ENCODE measurements around the gene TACC2.

The TACC2 gene

GRCh38 chr10:122258136-122259074 lies 269.4 kb downstream of the TACC2 start:
- peak; percentile 35 for DNase-seq

DNA sequence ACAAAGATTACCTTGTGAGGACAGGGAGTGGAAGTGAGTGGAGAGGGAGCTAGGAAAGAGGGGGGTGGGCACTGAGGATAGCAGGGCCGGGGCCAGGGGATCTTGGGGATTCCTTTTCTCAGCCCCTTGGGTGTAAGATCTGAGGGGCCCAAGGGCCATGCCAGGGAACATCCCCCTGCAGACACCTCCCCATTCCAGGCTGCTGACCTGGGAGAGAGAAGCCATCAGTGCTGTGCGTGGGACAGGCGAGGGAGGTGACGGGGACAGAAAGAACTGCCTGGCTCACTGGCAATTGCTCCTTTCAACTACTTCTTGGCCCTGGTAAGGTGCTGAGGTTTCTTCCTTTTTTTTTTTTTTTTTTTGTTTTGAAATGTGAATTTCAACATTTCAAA lies 270.1 kb downstream of the TACC2 start:
- no peak for DNase-seq

DNA sequence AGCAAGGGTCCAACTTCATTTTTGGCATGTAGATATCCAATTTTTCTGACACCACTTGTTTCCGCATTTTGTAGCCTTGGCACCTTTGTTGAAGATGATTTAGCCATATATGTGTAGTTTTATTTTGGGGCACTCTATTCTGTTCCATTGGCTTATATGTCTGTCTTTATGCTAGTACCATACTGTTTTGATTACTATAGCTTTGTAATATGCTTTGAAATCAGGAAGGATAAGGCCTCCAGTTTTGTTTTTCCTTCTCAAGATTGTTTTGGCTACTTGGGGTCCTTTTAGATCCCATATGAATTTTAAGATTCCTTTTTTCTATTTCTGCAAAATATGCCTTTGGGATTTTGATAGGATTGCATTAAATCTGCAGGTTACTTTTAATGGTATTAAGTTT lies 272.6 kb downstream of the TACC2 start:
- DNase-seq = no peak

DNA sequence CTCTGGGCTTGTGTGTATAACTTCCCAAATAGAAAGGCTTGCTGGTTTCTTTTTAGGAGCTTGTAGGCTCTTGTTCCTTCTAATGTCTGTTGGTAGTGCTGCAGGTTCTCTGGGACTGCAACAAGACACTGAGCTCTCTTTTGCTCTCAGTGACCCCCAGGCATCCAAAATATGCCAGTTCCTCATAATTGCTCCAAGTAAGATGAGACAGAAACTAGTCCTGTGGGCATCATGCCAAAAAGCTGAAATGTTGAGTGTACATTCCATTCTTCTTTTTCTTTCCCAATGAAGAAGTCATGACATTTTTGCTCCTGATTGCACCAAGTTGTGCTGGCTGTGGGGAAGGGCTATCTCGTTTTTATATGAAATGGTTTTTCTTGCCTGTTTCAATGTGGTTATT lies 275.0 kb downstream of the TACC2 start:
- DNase-seq = peak; percentile 96

DNA sequence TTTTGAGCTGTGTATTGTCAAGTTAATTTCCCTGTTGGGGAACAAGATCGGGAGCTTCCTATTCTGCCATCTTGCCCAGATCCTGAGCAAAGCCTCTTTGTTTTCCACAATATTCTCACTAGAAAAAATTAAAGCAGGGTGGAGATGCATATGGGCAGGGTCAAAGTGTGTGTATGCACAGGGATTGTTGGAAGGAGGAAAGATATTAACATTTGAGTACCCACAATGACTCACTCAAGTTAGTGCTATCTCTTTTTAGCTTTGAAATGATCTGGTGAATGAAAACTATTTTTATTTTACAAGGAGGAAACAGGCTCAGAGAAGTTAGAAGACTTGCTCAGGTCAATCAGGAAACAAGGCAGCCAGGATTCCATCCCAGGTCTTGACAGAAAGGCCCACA lies 275.5 kb downstream of the TACC2 start:
- DNase-seq = peak; percentile 41

DNA sequence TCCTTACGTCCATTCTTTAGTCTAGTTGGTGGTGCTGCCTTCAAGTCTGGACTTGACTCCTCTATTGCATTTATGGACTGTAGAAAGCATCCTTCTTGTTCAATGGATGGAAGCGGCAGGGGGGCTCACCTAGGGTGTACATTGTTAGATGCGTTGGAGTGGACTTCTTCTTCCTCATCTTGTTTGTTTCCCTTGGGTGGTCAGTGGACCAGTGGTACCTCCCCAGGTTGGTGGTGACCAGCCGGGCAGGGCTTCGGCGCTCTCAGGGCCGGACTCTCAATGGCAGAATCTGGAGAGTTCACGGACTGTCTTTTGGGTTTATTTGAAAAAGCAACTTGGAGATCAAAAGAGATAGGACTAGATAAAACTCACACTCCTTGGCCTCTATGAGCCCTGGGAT lies 276.0 kb downstream of the TACC2 start:
- DNase-seq = no peak

DNA sequence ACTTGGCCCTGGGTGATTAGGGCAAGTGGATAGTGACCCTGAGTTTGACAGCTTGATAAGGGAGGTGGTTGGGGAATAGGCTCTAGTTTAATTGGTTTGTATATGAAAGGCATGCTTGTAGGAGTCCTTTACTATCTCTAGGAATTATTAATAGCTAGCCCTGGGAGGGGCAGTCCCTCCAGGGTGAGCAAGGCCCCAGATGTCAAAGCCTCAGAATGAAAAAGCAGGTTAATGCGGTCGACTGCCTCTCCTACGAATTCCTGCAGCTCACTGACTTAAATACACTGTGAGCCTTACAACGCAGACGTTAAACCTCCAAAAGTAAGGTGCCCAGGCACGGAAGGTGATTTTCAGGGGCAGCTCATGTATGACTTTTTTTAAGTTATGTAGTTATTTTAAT lies 276.9 kb downstream of the TACC2 start:
- DNase-seq = no peak

DNA sequence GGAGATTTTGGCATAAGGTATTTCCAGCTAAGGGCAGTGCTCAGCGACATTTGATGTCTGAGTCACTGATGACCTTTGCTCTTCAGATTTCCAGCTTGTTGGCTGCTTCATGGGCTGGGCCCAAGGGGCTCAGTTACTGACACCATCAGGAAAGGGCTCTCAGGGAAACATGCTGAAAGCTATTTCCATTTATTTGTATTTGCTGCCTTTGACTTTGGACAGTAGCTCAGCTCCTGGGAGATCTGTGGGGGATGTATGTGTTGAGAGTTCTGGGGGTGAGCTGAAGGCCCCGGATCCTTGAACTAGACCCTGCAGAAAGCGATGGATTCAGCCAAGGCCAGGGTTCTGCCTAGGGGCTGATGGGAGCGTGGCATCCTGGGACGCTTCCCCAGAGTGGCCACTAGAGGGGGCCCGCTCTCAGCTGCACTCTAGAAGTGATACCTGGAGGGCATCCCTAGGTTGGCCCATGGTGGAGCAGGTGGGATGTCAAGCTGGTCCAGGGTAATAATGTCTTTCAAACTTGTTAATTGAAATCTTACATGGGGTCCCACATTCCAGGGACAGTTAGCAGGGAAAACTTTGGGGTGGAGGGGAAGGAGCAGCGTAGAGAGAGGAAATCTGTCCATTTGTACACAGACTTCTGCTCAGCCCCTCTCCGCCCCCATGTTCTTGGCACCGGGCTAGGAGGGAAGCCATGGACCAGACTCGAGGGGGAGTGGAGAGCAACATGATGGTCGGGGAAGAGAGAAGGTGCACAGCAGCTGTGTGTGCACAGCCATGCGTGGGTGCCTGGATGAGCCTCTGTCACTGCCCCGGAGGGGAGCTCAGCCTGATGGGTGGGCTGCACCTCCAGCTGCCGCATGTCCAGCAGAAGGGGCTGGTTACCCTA lies 279.1 kb downstream of the TACC2 start:
- DNase-seq = peak; percentile 37

DNA sequence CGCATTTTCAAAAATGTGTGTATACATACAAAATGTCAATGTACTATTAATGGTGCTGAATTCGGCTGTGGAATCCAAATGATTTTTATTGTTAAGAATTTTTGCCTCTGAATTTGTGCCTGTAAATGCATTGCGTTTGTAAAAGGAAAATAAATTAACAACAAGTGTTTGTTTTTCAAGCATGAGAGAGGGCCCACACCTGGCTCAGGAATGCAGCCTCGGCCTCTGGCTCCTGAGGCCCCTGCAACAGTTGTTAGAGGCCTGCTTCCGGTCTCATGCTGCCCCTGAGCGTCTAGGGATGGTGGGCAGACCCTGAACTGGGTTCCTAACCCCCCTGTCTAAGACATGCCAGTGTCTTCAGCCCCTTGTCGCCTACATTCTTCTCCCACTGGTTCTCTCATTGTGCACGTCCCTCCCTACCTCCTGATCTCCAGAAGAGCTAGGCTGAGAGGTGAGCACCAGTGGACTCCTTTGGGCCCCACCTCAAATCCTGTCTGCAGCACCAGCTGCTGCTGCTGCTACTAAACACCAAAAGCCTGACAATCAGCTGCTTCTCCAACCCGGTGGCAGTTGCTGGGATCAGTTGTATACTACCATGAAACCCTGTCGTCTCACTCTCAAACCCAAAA lies 280.2 kb downstream of the TACC2 start:
- DNase-seq = no peak

GRCh38 chr10:122271076-122271475 lies 282.1 kb downstream of the TACC2 start, which contains the start of gene BTBD16:
TSS of gene BTBD16 (plus strand) at chr10:122271296. CDS start at chr10:122275082, 3,786 bp downstream.
- no peak for DNase-seq

GRCh38 chr10:122273966-122274545 lies 285.1 kb downstream of the TACC2 start:
- no peak for DNase-seq

- peak; percentile 55 for DNase-seq
These were observed 287.7 kb downstream of the TACC2 start for GRCh38 chr10:122276611-122277208.

GRCh38 chr10:122277526-122278136 lies 288.7 kb downstream of the TACC2 start:
- no peak for DNase-seq

DNA sequence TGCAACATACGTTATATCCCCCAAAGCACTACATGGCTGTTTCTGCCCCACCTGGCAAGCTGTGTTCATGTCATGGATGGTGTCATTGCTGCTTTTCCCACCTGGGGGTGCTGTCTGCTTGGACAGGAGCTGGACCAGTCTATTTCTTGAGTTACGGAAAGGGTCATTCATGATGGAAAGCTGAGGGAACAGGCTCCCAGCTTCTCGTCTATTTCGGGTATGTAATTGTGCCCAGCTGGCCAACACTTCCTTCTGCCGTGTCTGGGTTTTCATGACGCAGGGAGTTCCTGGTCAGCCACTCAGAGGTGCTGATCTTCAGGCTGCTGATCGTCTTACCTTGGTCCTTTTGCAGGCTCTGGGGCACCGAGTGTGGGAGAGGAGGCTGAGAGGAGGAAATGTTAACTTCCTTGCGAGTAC lies 290.8 kb downstream of the TACC2 start:
- DNase-seq = peak; percentile 53

DNA sequence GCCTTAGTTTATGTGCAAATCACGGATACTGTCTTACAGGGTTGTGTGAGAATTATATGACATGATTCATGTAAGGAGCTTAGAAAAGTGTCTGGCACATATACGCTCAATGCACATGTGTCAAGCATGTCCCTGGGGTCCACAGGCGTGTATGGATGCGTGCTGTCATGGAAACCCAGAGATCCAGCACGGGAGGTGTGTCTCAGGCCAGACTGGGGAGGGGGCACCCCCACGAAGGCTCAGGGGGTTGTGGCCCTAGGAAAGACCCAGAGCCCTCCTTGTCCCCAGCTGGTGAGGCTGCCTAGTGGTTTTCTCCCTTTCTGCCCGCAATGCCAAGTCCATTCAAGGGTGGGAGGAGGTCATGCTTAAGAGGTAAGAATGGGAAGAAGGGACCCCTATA lies 291.2 kb downstream of the TACC2 start:
- no peak for DNase-seq

GRCh38 chr10:122281018-122281626 lies 292.2 kb downstream of the TACC2 start:
- no peak for DNase-seq

DNA sequence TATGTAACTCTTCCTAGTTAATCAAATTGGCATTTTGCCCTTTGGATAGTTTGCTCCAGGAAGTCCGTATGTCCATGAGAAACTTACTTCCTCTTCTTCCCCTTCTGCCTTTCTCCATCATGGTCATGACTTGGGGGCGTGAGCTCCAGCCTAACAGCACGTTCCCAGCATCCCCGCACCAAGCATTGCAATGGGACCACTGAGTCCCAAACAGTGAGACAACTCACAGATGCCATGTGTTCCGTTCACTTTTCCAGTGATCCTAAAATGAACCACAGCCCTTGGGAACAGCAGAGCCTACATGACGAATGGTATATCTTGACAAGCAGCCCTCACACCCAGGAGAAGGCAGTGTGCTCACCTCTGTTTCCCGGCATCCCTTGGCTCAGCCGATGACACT lies 292.8 kb downstream of the TACC2 start:
- DNase-seq = no peak

DNA sequence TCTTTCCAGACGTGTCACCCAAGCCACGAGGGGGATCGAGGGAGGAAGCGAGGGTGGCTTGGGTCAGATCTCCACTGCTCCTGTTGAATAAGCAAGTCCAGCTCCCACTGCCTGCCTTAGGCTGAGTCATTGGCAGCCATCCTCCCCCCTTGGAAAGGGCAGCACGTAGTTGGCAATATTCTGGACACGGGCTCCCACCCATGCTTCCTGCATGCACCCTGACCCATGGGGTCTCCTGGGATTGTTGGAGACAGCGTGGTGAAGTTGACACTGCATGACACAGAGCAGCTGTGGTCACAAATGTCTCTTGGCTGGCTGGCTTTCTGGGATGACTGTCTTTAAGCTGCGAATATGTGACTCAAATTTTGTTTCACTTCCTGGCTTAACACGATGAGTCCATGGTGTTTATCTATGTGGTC lies 293.3 kb downstream of the TACC2 start:
- DNase-seq = no peak

GRCh38 chr10:122282909-122283308 lies 293.9 kb downstream of the TACC2 start:
- no peak for DNase-seq

- DNase-seq = no peak
These were observed 296.8 kb downstream of the TACC2 start for GRCh38 chr10:122285506-122286444.
